SKM-1 treated with dmso at 0.1 percent for 144 hours (cell line): Measurements from ENCODE around the gene SMIM44.

ENCODE experiments used
- DNase-seq: peaks from one replicate; lab custom pipeline; 2025; ENCODE audit not compliant: unreplicated experiment; lab: John Stamatoyannopoulos, UW

Gene SMIM44

DNA sequence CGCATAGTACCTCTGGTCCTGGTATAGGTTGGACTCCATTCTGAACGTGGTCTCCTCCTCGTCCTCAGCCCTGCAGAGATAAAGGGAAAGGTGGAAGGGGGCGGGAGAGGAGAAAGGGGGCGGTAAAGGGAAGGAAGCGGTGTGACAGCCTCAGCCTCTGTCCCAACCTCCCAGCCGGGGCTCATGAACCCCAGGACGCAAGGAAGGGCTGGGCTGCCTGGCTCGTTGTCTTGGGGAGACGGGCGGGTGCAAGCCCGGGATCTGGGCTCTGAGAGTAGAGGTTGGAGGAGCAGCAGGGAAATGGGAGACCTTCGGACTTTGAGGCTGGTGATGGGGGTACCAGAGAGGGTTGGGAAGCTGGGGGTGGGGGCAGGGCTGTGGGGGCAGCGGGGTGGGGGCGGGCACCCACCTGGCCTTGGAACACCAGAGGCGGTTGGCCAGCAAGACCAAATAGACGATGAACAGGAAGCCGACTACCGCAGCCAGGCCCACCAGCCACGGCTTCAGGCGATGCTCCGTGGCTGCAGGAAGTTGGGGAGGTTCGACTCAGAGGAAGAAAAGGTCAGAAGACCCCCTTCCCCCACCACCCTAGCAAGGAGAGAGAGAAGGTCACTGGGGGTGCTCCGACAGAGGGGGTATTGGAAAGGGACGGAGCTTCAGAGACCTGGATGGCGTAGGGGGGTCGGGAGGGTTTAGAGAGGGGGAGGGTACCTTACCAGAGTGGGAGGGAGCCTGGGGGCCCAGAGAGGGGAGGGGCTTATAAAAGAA is 4.6 kb downstream of the SMIM44 start:
- DNase-seq, result no peak

DNA sequence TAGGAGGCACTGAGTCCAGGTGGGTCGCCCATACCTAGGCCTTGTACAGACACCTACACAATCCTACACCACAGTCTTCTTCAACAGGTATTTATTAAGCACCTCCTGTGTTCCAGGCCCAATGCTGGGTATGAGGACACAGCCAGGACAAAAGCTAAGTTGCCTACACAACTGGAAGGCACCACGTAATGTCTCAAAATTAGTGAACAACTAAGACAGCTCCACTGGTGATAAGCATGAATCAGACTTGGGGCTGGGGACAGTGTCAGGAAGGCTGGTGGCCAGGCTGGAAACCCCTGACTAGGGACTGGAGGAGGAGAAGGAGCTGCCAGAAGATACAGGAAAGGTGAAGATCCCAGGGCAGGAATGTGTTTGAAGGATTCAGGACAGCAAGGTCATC is 5.3 kb downstream of the SMIM44 start:
- no peak for DNase-seq

DNA sequence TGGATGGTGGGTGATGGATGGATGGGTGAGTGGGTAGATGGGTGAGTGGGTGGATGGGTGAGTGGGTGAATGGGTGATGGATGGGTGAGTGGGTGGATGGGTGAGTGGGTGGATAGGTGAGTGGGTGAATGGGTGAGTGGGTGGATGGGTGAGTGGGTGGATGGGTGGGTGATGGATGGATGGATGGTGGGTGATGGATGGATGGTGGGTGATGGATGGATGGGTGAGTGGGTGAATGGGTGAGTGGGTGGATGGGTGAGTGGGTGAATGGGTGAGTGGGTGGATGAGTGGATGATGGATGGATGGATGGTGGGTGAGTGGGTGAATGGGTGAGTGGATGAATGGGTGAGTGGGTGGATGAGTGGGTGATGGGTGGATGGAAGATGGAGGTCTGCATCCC is 5.7 kb downstream of the SMIM44 start:
- DNase-seq, result no peak

DNA sequence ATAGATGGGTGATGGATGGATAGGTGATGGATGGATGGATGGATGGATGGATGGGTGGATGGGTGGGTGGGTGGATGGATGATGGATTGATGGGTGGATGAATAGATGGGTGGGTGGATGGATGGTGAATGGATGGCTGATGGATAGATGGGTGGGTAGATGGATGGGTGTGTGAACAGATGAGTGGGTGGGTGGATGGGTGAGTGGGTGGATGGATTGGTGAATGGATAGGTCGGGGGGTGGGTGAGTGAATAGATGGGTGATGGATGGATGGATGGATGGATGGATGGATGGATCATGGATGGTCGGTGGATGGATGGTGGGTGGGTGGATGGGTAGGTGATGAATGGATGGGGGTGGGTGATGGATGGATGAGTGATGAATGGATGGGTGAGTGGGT is 6.4 kb downstream of the SMIM44 start:
- DNase-seq, result no peak

DNA sequence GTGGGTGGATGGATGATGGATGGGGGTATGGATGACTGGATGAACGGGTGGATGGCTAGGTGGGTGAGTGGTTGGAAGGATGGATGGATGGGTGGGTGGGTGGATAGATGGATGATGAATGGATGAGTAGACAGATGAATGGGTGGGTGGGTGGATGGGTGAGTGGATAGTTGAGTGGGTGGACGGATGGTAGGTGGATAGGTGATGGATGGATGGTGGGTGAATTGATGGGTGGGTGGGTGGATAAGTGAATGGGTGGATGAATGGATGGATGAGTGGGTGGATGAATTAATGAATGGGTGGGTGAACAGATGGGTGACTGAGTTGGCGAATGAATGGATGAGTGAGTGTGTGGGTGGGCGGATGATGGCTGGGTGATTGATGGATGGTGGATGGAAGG is 7.8 kb downstream of the SMIM44 start:
- no peak for DNase-seq

DNA sequence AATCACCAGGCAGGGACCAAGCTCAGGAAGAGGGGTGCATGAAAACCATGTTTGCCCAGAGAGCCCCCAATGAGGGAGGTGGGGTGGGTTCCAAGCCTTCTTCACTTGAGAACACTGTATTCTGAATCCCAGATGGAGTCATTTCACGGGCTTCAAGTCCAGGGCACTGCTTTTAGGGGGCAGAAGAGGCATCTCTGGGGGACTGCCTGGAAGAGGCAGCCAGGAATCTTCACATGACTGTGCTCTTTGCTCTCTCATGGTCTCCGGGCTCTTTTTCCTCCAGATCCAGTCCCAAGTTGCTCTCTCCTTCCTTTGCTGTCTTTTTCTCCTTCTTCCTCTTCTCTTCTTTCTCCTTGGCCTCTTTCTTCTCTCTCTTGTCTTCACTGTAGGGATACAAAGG is 8.6 kb downstream of the SMIM44 start:
- DNase-seq, result no peak

DNA sequence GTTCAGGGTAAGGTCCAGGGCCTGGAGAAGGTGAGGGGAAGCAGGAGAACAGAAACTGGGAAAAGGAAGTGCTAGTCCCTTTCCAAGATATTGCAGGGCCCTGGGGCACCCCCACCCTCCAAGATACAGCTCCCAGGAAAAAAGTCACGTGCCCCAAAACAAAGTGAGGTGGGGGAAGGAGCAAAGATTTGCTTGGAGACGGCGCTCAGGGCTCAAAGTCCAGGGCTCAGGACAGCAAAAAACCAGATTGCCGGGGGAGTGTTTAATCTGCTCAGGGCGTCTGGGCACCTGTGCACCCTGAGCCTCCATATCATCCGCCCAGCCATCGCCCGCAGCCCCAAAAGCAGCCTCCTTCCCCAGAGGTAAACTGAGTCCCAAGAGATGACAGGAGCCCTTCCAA is 9.2 kb downstream of the SMIM44 start:
- DNase-seq, result no peak

DNA sequence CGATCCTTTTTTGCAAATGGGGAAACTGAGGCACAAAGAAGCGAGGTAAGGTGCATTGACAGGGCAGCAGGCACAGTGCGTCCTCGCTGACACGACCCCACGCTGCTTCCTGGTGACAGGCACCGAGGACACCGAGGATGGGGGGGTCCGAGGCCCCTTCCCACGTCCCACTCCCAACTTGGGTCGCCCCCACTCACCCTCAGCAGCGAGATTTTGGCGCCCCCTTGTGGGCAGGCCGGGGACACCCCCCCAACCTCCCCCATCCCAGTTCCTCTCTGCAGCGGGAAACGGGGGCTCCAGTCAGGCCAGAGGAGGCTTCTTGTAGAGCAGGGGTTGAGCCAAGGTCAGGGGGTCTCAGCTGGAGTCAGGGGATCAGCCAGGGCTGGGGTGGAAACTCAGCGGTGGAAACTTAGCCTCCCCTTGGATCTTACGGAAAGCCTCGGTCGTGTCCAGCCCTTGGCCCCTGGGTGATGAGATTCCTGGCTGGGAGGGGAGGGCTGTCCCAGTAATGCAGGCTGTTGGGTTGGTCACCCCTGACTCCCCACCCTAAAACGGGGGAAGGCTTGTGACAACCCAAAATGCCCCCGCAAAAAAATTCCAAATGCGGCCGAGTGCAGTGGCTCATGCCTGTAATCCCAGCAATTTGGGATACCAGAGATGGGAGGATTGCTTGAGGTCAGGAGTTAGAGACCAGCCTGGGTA is 11.1 kb downstream of the SMIM44 start:
- no peak for DNase-seq

DNA sequence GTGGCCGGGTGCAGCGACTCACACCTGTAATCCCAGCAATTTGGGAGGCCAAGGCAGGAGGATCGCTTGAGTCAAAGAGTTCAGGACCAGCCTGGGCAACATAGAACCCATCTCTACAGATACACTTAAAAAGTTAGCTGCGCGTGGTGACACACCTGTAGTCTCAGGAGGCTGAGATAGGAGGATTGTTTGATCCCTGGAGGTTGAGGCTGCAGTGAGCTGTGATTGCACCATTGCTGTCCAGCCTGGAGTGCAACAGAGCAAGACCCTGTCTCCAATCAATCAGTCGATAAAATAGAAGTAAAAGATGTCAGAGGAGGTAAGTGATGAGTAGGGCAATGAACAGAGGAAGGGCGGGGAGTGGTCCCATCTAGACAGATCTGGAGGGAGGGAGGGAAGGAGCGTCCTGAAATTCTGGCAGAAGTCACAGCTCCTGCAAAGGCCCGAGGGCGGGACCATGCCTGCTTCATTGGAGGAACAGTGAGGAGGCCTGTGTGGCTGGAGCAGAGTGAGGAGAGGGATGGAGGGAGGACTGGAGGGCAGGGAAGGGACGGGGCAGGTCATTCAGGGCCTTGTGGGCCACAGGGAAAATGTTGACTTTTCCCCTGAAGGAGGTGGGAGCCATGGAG is 12.6 kb downstream of the SMIM44 start:
- DNase-seq, result no peak

DNA sequence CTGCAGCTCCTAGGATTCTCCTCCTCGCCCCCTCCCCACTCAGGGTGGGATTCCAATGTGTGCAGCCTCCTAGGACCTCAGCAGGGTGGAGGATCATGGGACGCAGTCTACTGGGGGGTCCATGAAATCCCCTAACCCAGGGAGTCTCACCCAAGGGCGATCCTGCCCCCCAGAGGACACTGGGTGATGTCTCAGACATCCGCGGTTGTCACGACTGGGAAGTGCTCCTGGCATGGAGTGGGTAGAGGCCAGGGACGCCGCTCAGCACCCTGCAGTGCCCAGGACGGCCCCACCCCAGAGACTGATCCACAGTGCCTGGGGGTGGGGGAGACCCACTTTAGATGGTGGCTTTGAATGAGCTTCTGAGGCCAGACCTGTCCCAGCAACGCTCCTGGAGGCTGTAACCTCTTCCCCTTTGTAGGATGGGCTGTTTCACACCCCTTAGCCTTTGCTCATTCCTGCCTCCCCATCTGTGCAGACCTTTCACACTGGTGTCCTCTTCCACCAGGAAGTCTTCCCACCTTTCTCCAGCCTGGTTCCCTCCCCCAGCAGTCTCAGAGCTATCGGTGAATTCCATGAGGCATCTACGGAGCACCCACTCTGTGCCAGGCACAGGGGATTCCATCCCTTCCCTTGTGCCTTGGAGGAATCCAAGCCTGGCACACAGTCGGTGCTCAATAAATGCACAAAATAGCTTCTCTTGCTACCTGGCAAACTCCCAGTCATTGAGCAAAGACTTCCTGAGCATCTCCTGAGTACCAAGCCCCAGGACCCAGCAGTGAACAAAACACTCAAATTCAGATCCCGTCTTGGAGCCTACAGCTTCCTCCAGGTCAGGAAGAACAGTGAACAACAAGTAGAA is 13.4 kb downstream of the SMIM44 start:
- no peak for DNase-seq

DNA sequence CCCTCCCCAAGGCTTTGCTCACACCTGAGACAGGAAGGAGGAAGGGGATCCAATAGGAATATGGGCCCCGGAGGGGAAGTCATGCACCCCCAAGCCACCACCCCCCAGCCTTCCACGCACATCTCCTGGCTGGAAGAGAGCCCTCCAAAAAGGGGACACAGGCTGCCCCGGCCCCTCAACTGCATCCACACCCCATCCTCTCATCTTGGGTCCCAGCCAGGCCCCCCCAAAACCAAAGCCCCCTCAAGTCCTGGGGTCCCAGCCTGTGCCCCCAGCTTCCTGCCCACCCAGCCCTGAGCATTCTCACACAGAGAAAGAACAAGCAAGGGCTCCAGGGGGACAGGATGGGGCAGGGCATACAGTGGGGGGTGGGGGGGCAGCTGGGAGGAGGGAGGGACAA is 15.0 kb downstream of the SMIM44 start:
- DNase-seq, result no peak

DNA sequence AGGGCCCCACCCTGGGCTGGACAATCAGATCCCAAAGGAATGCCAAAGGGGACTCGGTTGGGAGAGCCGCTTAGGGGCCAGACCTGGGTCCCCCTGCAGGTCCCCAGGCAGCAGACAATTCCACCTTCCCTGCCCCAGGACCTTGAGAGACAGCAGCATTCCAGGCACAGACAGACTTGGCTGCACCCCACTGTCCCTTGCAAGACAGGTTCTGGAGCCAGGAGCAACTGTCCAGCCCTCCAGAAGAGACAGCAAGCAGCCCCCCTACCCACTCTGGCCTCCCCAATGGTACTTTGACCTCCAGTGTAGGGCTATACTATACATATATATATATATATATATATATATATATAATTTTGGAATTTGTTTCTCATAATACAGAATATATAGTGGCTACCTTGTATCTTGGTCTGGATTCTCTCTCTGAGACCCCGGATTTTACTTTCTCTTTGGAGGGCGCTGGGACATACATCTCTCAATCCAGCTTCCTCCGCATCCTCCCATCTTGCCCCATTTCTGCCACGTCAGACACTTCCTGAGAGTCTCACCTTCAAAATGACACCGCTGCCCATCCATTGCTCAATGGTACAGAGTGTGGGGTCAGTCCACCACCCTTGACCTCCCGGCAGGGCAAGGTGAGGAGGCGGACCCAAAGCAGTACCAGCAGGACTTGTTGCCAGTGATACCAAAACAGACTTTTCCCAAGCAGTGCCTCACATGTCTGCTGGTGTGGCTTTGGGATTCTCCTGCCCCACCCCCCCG is 15.6 kb downstream of the SMIM44 start:
- DNase-seq, result no peak

DNA sequence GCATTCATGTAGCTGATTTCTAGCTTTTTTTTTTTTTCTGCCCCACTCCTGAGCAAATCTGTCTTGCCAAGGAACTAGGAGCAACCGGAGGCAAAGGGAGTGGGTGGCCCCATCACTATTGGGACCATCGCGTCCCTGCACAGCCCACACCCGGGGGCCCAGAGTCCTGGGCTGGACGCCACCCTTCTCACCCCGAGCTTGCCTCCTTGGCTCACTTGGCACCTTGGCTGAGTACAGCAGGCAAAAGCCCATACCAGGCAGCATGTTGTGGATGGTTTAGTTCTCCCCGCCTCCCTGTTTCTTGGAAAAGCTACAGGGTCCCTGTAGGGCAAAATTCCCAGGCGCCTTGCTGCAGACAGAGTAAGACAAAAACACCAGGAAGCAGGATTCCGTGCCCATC is 16.6 kb downstream of the SMIM44 start:
- no peak for DNase-seq

DNA sequence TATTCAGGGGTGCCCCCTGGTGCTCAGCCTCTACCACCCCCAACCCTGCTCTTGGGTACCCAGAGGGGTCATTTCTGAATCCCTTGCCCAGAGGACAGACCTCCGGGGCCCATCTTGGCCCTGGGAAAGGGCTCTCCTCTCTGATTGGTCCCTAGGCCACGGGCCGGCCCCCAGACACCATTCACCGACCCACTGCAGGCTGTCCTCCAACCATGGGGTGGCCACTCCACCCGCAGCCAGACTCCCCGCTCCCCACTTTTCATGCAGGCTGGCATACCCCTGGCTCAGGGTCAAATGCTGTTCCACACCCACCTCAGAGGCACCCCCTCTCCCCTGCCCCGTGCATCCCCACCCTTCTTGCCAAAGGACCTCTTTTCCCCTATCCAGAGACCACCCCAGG is 17.7 kb downstream of the SMIM44 start:
- DNase-seq, result no peak

DNA sequence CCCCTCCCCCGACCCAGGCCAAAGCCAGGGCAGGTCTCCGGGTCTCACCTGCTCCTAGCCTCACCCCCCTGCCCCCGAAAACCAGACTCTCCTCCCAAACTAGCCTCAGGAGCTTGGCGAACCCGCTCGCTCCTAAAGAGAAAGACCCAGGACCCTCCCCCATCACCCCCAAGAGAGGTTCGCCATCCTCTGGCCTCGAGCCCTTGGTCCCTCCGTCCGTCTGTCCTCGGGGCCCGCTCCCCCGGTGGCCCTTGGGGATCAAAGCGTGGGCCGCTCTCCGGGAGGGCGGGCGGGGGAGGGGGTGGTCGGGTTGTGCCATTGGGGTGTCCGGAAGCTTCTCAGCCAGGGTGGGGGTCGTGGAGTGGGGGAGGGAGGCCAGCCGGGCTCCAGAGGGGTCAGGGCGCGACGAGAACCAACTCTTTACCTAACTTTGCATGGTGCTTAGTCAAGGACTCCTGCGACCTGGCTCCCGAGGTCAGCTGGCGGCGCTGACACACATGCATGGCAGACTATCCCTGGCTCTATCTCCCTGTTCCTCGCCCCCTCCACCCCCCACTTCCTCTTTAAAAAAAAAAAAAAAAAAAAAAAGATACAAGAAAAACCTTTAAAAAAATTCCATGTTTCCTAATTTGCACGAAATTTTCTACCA is 18.5 kb downstream of the SMIM44 start:
- DNase-seq, result no peak

DNA sequence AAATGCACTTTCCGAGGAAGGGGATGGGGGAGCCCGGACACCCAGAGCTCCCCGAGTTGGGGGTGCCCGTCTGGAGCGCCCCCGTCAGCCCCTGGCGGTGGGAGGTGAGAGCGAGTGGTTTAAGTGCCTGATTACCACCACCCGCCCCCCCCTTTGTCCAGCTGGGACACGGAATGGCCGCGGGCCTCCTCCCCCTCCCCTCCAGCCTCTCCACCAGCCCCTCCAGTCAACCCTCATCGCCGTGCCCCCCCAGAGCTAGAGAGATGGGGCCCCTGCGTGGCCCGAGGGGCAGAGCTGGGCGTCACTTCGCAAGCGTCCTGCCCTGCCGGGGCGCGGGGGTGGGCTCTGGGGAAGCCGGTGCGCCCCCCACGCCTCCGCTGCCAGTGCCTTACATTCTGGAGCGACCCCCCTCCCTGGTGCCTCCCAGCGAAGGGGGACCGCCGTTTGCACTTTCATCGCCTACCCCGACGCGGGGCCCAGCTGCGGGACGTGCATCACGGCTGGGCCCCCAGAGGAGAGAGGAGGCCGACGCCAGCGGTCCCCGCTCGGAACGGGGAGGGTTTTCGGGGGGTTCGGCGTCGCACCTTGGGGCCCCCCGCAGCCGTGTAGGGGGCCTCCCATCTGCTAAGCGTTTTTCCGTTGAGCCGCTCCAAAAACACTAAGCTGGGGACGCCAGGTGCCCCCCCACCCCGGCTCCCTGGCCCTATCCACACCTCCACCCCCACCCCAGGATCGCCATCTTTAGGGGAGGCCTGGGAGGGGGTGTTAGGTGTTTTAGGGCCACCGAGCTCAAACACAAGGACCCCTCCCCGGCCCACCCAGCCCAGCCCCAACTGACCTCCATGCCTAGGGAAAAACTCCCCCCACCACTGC is 19.3 kb downstream of the SMIM44 start:
- no peak for DNase-seq

DNA sequence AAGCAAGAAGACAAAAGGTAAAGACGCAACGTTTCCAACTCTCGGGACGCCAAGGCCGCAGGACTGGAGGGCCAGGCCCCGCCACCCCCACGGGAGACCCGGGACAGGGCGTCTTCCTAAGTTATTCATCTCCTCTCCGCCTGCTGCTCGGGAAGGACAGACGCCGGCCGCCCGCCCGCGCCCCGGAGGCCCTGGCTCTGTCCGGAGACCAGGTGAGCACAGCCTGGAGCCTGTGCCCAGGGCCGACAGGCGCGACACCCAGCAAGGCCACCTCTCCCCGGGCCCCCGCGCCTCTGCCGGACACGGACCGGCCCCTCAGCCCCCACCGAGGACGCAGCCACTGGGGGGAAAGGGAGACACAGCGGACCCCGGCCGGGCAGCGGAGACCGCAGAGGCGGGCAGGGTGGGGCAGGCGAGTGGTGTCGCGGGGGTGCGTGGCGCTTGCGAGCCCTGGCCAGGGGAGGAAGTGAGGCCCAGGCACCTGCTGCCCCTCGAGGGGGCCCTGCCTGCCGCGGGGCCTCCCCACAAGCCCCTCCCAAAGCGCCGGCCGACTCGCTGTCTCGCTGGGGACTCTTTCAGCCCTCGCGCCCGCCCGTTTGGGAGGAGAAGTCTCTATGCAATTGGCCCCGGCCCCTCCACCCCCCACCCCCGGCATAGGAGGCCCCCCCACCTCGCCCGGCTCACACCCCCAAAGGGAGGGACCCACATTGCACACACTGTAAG is 20.1 kb downstream of the SMIM44 start:
- DNase-seq, result no peak

DNA sequence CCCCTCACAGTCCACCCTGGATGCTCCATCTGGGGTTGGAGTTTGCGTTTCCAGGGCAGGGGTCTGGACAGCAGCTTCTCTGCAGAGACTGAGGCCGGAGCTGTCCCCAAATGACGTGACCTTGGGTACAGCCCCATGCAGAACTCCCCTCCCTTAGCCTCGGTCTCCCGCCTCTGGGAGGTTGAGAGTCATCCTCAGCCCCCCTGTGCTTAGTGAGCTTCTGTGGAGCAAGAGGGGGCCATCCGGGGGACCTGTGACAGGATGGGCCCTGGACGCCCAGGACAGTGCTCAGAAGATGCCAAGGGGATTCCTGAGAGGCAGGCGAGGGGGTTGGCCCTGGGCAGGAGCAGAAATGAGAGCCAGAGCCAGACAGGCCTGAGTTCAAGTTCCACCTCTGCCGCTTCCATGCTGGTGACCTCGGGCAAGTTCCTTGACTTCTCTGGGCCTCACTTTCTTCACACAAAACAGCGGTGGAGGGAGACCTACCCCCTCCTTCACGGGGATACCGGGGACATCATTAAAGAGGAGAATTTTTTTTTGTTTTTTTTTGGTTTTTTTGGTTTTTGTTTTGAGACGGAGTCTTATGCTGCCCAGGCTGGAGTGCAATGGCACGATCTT is 23.2 kb downstream of the SMIM44 start:
- DNase-seq, result no peak
